NCI-H187 treated with DMSO at 0.1 percent for 48 hours (cell line): ENCODE measurements around the gene GIGYF2.
A peak's percentile ranks its signal among the peaks of the same experiment; 100 is the strongest.
"Not testable (repeated sequence)": the region's sequence is repeated elsewhere in the genome, so short reads cannot be mapped to it uniquely, and the experiment has no call there.

ENCODE experiments used
- DNase-seq: peaks from one replicate; lab custom pipeline; 2025; lab: John Stamatoyannopoulos, UW

Gene GIGYF2

GRCh38 chr2:232816657-232817056, 119.5 kb downstream of the GIGYF2 start:
- DNase-seq, result peak; percentile 31

GRCh38 chr2:232817756-232818155, 120.6 kb downstream of the GIGYF2 start:
- DNase-seq, result no peak

- no peak for DNase-seq
Measured at GRCh38 chr2:232829988-232830387, 132.9 kb downstream of the GIGYF2 start.

- no peak for DNase-seq
Measured at GRCh38 chr2:232831496-232831895, 134.4 kb downstream of the GIGYF2 start.

- DNase-seq, result no peak
Measured at GRCh38 chr2:232833830-232834229, 136.7 kb downstream of the GIGYF2 start.

- DNase-seq, result no peak
Measured at GRCh38 chr2:232835687-232836208, 138.6 kb downstream of the GIGYF2 start.

GRCh38 chr2:232836934-232837333, 139.8 kb downstream of the GIGYF2 start:
- DNase-seq, result no peak

GRCh38 chr2:232838406-232838874, 141.3 kb downstream of the GIGYF2 start:
- DNase-seq, result no peak

- no peak for DNase-seq
Measured at GRCh38 chr2:232839411-232840079, 142.4 kb downstream of the GIGYF2 start.

- DNase-seq, result no peak
Measured at GRCh38 chr2:232842689-232843088, 145.6 kb downstream of the GIGYF2 start.

GRCh38 chr2:232843834-232844233, 146.7 kb downstream of the GIGYF2 start:
- no peak for DNase-seq

- DNase-seq, result no peak
Measured at GRCh38 chr2:232846055-232846454, 148.9 kb downstream of the GIGYF2 start.

GRCh38 chr2:232850039-232850438, 152.9 kb downstream of the GIGYF2 start:
- no peak for DNase-seq

- DNase-seq, result not testable (repeated sequence)
Measured at GRCh38 chr2:232852081-232852480, 154.9 kb downstream of the GIGYF2 start.

GRCh38 chr2:232852676-232853075, 155.5 kb downstream of the GIGYF2 start:
- DNase-seq, result no peak

- DNase-seq, result no peak
Measured at GRCh38 chr2:232854082-232854481, 157.0 kb downstream of the GIGYF2 start.

GRCh38 chr2:232857158-232857563, 160.0 kb downstream of the GIGYF2 start:
- no peak for DNase-seq

- no peak for DNase-seq
Measured at GRCh38 chr2:232859385-232859916, 162.3 kb downstream of the GIGYF2 start.

GRCh38 chr2:232860593-232861241, 163.6 kb downstream of the GIGYF2 start:
- DNase-seq, result no peak

GRCh38 chr2:232861353-232861752, 164.2 kb downstream of the GIGYF2 start:
- no peak for DNase-seq

- no peak for DNase-seq
Measured at GRCh38 chr2:232863996-232864395, 166.9 kb downstream of the GIGYF2 start.

- no peak for DNase-seq
Measured at GRCh38 chr2:232865165-232865564, 168.0 kb downstream of the GIGYF2 start.

GRCh38 chr2:232866104-232866503, 169.0 kb downstream of the GIGYF2 start:
- no peak for DNase-seq
